NAMALWA (cell line): ENCODE data around the gene WFDC5.

Source experiments
- DNase-seq: peaks from one replicate; pipeline ENCODE4 v3.0.0-alpha.2; 2015; ENCODE audit warnings: low spot score

WFDC5 gene

DNA sequence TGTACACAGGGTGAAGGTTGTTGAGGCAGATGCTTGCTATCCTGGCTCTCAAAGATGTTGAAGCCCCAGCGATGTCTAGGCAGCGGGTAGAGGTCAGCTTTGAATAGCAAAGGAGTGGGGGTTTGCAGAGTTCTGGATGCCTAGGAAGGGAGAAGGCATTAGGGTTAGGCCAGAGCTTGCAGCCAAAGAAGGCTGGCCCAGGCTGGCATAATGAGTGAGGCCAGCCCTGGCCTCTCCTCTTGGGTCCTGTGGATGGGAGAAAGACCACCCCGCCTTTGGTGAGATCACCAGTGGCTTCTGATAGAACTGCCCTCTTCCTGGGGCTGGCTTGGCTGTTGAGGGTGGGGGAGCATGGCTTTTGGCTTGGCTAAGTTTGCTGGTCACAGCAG lies 406 bp upstream of the WFDC5 start:
- no peak for DNase-seq

DNA sequence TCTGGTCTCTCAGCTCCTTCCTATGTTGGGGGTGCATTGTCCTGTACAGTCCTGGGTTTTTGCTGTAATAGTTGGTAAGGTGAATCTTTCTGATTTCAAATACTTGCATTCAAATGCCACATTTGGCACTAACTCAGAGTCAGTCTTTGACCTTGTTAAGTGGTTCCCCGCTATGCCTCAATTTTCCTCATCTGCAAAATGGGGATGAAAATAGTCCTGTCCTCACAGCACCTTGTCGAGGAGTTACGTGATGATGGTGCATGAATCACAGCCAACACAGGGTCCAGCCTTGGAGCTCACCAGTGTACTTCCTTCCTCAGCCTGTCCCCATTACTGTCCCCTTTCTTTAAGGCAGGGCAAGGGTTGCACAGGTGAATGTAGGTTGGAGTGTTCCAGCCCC lies 1.1 kb downstream of the WFDC5 start:
- no peak for DNase-seq

DNA sequence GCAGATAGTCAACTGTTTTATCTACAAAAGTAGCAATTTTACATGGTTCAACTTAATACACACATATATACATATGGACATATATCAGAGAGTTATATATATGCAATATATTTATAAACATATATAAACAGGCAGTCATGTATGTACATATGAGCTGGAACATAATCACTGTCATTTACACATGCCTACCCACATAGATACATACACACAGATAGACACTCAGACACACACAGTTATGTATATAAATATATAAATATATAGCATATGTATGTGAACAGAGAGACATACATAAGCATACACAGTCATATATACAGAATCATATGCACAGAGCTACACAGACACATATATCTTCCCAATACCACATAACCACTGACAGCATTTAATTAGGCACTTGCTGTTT lies 2.2 kb downstream of the WFDC5 start:
- DNase-seq = no peak

DNA sequence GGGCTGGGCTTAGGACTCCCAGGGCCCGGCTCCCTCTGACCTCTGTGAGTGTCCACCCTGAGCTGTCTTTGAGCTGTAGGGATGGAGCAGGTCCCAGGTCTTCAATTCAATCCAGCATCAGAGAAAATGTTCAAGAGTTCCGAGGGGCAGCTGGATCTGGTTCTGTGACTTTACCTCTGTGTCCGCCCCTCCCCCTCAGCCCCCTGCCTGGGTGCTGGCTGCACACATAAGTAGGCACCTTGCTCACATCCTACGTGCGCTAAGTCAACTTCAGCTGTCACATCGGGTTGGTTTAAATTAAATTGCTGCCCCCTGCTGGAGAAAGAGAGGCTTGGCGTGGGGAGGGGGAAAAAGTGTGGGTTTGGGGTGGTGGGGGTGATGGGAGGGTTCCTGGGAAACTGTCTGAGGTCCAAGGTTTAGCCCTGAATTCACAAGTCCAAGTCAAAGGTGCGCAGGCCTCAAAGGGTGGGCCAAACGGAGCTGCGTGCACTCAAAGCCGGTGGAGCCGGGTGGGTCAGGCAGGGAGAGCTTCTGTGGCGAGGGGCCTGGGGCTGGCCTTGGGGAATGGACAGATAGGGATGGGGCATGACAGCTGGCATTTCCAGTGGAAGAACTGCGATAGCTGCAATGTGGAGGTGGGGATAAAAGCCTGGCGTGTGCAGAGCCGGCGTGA lies 3.0 kb downstream of the WFDC5 start:
- peak; percentile 44 for DNase-seq

DNA sequence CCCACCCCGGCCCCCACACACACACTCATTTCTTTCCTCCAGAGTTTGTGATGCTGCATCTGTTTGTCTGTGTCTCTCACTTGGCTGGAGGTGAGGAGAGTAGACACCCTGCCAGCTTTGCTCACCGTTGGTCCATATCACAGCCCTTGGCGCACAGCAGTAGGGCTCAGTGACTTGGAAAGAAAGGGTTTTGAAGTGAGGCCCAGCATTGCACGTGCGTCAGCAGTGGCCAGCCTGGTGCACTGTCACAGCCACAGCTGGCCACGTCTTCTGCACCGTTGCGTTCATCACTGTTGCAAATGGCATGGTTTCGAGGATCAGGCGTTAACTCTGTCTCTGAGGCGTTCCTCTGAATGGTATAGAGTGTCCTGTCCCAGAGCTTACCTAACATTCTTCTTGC lies 3.7 kb downstream of the WFDC5 start:
- no peak for DNase-seq

DNA sequence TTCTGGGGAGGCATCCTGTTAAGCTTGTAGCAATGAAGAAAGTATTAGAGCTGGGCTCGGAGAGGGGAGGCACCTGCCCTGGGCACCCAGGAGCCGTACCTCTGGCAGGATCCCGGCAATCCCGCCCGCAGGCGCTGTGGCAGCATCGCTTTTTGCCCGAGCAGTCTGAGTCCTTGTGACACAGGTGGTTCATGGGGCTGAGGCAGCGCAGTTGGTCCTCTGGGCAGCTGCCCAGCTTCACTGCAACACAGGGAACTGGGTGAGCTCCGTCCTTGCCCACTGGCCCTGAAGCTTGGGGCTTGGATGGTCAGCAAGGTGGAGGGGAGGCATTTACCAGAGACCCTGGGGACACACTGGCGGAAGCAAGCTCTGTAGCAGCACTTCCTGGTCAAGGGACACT lies 4.7 kb downstream of the WFDC5 start:
- DNase-seq = no peak

DNA sequence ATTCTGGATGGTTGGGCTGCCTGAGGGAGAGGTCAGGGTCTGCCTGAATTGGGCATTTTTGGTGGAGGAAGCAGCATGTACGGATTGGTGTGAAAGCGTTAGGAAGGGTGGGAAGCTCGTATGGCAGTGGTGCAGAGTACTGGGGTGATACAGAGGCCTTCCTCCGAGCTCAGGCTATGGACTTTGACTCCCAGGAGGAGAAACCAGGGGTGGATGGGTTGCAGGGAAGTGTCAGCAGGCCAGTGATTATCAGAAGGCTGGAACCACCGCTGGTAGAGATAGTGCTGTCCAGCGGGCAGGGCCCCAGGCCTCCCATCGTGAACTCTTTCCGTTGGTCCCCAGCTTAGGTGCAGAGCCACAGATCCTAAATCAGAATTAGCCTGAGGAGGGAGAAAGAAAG lies 5.3 kb downstream of the WFDC5 start:
- DNase-seq = no peak

DNA sequence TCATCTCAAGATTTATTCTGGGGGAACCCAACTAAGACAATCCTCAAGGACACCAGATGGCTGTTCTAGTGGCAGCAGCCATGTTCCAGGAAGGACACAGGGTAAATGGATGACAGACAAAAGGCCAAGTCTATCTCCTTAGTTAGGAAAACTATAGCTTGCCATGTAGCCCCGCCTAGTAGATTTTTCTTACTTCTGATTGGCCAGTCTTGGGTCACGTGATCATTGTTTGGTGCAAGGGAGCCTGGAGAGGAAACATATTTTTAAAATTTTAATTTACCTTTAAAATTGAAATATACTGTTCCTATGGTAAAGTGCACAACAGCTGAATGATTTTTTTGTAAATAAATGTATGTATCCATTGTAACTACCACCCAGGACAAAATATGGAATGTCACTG lies 9.7 kb downstream of the WFDC5 start:
- peak; percentile 34 for DNase-seq

DNA sequence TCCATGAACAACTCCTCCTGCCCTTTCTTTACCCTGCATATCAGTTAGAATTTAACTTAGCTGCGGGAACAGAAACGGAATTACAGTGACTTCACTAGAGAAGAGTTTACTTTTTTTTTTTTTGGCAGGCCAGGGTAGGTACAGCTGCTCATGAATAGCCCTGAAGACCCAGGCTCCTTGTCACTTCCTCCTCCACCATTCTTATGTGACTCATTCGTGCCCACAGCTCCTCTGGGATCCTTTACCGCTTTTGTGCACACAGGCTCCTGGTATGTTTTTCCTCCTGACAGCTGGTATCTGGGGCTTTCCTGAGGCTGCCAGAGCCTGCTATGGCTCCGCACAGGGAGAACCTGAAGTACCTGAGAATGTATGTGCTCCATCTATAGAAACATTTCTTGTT lies 10.2 kb downstream of the WFDC5 start:
- DNase-seq = no peak

DNA sequence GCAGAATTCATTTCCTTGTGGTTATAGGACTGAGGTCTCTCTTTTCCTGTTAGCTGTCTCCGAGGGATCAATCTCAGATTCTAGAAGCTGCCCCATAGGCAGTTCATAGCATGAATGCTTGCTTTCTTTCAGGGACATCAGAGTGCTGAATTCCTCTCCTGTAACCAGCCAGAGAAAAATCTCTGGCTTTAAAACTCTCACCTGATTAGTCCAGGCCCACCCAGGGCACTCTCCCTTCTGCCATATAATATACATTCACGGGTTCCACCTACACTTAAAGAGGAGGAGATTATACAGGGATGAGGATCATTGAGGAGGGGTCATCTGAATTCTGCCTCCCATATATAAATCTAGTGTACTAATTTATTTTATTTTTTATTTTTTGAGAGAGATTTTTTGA lies 11.9 kb downstream of the WFDC5 start:
- DNase-seq = no peak

DNA sequence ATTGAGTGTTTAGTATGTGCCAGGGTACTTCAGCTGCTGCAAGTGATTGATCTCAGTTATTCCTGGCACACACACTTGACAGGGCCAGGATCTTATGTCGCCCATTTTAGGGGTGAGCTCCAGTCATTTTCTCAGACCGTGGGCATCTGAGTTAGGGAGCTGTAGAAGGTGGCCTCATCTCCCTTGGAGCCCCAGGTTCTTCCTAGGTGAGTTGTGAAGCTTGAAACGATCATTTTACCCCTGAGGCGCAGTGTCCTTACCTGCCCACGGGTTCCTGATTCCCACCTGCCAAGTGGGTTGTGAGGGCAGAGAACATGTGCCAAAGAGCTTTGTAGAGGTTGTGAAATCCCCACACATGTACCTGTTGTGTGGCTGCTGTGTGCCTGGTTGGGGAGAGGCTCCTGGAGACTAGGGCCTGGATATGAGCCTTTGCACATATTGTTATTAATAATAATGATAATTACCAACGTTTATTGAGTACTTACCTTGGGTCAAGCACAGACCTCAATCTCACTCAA lies 13.6 kb downstream of the WFDC5 start:
- no peak for DNase-seq

DNA sequence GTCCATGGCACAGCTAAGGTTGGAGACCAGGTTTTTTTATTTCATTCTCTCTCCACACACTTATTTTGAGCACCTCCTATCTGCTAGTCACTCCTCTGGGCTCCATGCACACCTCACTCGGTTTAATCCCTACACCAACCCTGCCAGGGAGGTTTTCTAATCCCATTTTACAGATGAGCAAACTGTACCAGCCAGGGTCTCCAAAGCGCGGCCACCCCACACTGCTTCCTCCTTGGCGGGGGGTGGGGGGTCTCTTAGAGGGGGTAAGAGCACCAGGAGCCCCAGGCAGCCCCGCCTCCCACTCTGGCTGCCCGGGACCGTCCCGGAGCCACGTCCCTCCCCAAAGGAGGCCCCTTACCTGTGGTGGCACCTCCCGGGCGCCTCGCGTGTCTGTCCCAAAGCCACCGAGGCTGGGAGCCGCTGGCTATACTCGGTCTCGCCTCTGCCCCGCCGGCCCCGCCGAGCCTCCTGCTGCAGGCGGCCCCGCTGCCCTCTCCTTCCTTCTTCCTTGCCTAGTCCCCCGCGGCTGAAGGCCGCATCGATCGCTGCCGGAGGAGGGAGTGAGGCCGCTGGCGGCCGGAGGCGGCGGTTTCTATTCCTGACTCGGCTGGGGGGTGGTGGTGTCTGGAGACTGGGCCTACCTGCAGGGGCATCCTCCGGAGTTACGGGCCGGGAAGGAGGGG lies 14.3 kb downstream of the WFDC5 start, which contains the start of gene KCNS1:
Gene KCNS1, minus strand, starts transcription at position 565 of the 683 bp plus-strand sequence. CDS start 1,891 bp downstream, outside the sequence.
- DNase-seq = no peak

DNA sequence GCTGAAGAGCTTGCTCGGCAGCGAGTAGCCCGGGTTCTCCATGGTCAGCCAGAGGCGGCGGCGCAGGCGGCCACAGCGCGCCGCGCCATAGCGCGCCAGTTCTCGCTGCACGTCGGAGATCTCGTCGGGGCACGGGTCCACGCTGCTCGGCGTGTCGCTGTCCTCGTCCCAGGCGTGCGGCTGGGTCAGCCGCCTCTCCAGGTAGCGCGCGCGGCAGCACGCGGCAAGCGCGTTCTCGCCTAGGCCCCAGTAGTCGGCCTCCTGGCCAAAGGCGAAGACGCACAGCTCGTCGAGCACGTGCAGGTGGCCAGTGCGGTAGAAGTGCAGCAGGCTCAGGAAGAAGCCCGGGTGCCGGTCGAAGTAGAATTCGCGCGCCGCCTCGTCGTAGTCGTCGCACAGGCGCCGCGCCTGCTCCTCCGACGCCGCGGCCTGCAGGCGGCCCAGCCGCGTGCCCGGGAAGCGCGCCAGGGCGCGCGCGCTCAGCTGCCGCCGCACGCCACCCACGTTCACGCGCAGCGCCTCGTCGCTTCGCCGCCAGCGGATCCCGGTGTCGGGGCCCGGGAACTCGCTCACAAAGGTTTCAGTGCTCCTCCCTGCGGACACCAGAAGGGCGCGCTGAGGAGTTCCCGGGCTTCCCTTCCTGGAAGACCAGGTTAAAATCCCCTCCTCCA lies 16.7 kb downstream of the WFDC5 start:
- no peak for DNase-seq

DNA sequence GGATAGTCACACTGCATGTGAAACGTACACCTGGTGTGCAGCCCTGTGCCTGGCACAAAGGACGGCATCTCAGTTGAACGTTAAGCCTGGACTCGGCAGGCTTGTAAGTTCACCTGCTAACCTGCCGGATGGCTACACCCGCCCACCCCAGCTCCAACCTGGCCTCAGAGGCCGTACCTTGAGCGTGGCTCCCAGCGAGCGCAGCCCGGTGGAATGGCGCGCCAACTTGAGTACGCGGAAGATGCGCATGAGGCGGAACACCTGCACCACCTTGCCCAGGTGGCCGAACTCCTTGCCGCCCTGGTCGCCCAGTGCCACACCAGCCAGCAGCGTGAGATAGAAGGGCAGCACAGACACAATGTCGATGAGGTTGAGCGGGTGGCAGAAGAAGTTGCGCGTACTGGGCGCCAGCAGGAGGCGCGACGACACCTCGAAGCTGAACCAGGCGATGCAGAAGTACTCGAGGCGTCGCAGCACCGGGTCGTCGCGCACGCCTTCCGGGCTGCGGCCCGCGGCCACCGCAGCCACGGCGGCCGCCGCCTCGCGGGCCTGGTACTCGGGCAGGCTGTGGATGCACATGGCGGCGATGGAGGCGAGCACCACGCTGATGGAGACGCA lies 17.4 kb downstream of the WFDC5 start:
- no peak for DNase-seq

DNA sequence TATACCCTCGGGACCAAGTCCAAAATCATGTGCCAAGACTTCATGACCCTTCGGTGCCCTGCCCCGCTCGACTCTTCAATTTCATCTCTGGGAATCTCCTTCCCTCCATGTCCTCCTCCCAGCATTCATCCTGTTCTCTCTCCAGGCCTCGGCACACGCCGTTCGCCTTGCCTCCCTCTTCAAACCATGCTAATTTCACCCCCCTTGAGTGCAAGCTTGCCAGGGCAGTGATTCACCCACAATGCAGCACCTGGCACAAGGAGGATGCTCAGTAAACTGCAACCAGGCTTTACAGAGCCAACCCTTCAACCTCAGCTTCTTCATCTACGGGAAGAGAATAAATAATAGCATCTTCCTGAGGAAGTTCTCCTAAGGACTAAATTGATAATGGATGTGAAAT lies 18.2 kb downstream of the WFDC5 start:
- DNase-seq = no peak

DNA sequence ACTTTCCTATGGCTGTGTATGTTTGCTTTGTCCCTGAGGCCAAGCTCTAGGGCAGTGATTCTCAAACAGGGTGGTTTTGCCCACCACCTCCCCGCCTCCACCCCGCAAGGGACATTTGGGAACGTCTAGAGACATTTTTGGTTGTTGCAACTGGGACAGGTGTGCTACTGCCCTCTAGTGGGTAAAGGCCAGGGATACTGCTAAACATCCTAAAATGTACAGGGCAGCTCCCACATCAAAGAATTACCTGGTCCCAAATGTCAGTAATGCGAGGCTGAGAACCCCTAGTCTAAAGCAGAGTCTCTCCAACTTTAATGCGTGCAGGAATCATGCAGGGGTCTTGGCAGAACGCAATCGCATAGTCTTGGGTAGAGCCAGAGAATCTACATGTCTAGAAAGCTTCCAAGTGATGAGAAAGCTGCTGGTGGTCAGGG lies 19.2 kb downstream of the WFDC5 start:
- DNase-seq = peak; percentile 82

DNA sequence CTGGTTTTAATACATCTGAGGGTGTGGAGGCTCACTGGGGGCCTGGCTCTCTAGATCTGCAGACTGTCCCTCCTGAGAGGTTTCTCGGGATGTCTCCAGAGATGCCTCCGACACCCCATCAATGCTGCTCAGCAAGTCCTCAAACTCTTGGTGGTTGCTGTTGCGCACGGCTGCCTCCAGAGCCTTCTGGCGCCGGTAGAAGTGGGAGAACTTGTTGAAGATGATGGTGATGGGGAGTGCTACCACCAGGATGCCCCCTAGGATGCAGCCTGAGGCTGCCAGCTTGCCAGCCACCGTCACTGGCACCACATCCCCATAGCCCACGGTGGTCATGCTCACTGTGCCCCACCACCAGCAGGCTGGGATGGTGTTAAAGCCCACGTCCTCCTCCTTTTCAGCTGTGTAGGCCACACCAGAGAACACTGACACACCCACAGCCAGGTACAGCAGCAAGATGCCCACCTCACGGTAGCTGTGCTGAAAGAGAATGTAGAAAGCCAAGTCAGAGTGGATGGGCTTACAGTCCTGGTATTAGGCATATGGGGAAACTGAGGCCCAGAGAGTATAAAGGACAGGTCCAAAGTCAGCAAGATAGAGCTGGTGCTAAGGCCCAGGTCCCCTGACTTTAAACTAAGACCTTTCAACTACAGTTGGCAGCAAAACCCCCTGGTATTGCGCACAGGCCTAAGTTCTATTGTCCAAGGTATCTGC lies 20.0 kb downstream of the WFDC5 start:
- DNase-seq = no peak

DNA sequence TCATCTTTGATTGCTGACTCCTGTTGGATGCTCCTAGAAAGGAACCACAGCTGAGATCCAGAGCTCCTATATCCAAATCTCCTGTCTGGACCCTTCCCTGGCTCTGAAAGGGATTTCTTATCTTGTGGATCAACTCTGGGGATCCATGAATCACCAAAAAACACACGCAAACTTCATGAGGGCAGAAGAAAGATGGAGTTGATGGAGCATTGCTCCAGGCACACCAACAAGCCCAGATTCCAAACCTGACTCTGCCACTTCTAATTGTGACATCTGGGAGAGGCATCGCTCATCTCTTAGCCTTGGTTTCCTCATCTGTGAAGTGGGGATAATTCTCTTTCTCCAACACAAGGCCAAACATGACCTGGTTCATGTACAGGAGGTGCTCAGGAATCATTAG lies 20.8 kb downstream of the WFDC5 start:
- DNase-seq = no peak

DNA sequence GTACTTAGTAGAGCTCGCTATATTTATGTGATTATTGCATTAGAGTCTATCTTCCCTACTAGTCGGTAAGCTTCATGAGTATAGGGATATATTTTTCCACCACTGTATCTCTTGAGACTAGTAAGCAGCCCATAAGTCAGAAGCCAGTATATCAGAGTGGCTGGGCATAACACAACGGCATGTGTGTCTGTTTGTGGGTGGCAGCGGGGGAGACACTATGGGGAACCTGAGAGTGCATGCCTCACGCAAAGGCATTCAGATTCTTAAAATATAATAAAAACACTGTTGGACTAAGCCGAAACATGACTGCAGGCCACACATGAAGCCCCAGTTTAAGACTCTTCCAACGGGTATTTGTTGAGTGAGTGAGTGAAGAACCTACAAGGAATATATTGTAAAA lies 22.1 kb downstream of the WFDC5 start:
- DNase-seq = no peak

DNA sequence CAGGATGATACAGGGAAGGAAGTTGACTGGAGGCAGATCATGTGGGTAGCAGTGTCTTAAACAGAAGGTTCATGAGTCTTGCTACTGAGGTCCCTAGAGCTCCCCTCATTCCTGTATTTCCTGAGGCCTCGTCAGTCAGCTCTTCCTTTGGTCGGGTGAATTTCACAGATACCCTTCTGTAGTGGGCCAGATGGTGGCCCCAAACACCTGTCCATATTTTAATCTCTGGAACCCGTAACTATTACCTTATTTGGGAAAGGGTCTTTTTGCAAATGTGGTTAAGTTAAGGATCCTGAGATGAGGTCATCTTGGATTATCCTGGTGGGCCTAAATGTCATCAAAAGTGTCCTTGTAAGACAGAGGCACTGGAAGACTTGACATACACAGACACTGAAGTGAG lies 23.6 kb downstream of the WFDC5 start:
- DNase-seq = no peak

DNA sequence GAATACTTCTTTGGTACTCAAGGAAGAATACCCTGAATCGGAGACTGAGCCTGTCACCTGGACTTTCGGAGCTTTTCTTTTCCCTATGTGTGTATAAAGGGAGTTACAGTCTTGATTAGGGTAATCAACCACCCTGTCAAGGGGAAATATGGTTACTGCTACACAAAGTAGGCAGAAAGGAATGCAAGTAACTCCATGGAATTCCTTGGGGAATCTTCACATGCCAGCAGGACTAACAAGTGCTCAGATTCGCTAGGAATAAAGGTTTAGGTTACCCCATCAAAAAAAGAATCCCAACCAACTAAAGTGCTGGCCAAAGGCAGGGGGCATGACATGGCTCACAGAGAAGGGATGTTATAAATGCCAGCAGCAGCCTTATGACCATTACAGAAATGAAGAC lies 24.5 kb downstream of the WFDC5 start:
- DNase-seq = no peak

DNA sequence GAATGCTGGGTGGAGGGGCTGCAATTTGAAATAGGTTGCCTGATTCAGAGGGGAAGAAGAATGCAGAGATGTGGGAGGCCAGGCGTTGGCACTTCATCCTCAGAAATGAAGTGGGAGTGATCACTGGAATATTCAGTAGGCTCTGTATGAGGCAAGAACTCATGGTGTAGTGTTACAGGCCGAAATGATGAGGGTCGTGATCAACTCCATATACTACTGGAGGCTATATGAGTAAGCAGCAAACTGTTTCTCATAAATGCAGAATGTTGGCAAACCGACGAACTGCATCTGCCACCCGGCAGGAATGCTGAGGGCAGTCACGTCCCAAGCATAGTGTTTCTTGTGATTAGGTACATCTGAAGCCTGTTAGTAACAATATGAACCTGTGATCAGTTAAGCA lies 26.7 kb downstream of the WFDC5 start:
- no peak for DNase-seq
